Vagina (tissue), 2 donors: Measurements from ENCODE around the gene KIF2A. TPM values are rescaled to one million over a fixed set of nuclear protein-coding genes. Genes with fewer than 3 reads are reported as not detected.

Experiments used
- DNase-seq, 2 donors: peaks; one replicate each; pipeline ENCODE4 v3.0.0-alpha.2; 2017; ENCODE audit errors: extremely low spot score in 2 of 2
- H3K27ac ChIP-seq: fragments of 200-600 bp; sonication (generic); one replicate; pipeline ENCODE4 v1.5.1; 2019
- H3K27me3 ChIP-seq: fragments of 200-600 bp; sonication (generic); one replicate; pipeline ENCODE4 v1.5.1; 2019
- H3K36me3 ChIP-seq, 2 donors: fragments of 200-600 bp; sonication (generic); one replicate each; pipeline ENCODE4 v1.5.1; 2017 to 2019
- H3K4me1 ChIP-seq: fragments of 200-600 bp; sonication (generic); one replicate; pipeline ENCODE4 v1.5.1; 2019
- H3K4me3 ChIP-seq, 2 donors: fragments of 200-600 bp; sonication (generic); 1 replicate in 1 of 2; 2 replicates in 1 of 2; pipeline ENCODE4 v1.5.1; 2016 to 2019
- H3K9me3 ChIP-seq: fragments of 200-600 bp; sonication (generic); one replicate; pipeline ENCODE4 v1.5.1; 2019
- CTCF ChIP-seq, 3 experiments: fragments of 450-650 bp in 2 of 3; fragments of 200-600 bp in 1 of 3; sonication (generic) in 1 of 3; IDR thresholded peaks; one replicate each; pipeline ENCODE4 v1.5.1; 2017 to 2019; ENCODE audit warnings: antibody characterized with exemption in 3 of 3, mild to moderate bottlenecking in 2 of 3, moderate library complexity in 2 of 3
- POLR2A ChIP-seq, 2 donors: fragments of 450-650 bp; IDR thresholded peaks; one replicate each; pipeline ENCODE4 v1.6.1; 2017; ENCODE audit warnings: antibody characterized with exemption in 2 of 2, mild to moderate bottlenecking in 2 of 2, moderate library complexity in 2 of 2
- POLR2AphosphoS5 ChIP-seq, 2 donors: sonication (generic); formaldehyde crosslinking; IDR thresholded peaks; one replicate each; pipeline ENCODE4 v1.9.0; 2017; ENCODE audit warnings: antibody characterized with exemption in 2 of 2, mild to moderate bottlenecking in 2 of 2, low read depth in 1 of 2; ENCODE audit not compliant: insufficient read depth in 1 of 2
- intact Hi-C: fragments of 100-400 bp; cut with DNase I; formaldehyde crosslinking; loops from one replicate; pipeline ENCODE4 v1.15.1; 2023
- total RNA-seq: library from RNA; depleted of rRNA; stranded (reverse); fragments of >200 nt; gene quantifications from one replicate; pipeline ENCODE4 v1.2.3, GENCODE V29; 2016

Gene KIF2A
- total RNA-seq, 1 donor from 2014 or later = 30.2 TPM

- Histone ChIP-seq H3K36me3 (no peaks in the 10 kb centered on the region), H3K4me3 (no peak overlapping the region), H3K27me3 (no peaks in the 10 kb centered on the region), H3K27ac (no peak overlapping the region), H3K4me1 (no peaks in the 10 kb centered on the region), H3K9me3 (no peaks in the 10 kb centered on the region)
- TF ChIP-seq POLR2AphosphoS5 (IDR thresholded peaks at IDR 0.05; ENCODE audit: insufficient read depth in 1 of 2, low read depth in 1 of 2) (no peak), POLR2A (IDR thresholded peaks at IDR 0.05) (no peak), CTCF (IDR thresholded peaks at IDR 0.05) (no peak)
- DNase-seq = no peak
- intact Hi-C loops = no loop called here
Measured at GRCh38 chr5:62282064-62282463, 23.9 kb upstream of the KIF2A start.

GRCh38 chr5:62283005-62283404, 23.0 kb upstream of the KIF2A start:
- no peak overlapping the region for H3K27ac ChIP-seq
- H3K4me1 ChIP-seq = no peaks in the 10 kb centered on the region
- no peak overlapping the region for H3K4me3 ChIP-seq
- no peaks in the 10 kb centered on the region for H3K27me3 ChIP-seq
- intact Hi-C loops = no loop called here
- TF ChIP-seq POLR2AphosphoS5 (IDR thresholded peaks at IDR 0.05; ENCODE audit: insufficient read depth in 1 of 2, low read depth in 1 of 2) (no peak), POLR2A (IDR thresholded peaks at IDR 0.05) (no peak), CTCF (IDR thresholded peaks at IDR 0.05) (no peak)
- no peak for DNase-seq
- no peaks in the 10 kb centered on the region for H3K36me3 ChIP-seq
- H3K9me3 ChIP-seq = no peaks in the 10 kb centered on the region

GRCh38 chr5:62283861-62284260, 22.1 kb upstream of the KIF2A start:
- DNase-seq = no peak
- no peaks in the 10 kb centered on the region for H3K27me3 ChIP-seq
- H3K27ac ChIP-seq = no peak overlapping the region
- H3K36me3 ChIP-seq = no peaks in the 10 kb centered on the region
- TF ChIP-seq CTCF (IDR thresholded peaks at IDR 0.05) (no peak), POLR2A (IDR thresholded peaks at IDR 0.05) (no peak), POLR2AphosphoS5 (IDR thresholded peaks at IDR 0.05; ENCODE audit: insufficient read depth in 1 of 2, low read depth in 1 of 2) (no peak)
- no peaks in the 10 kb centered on the region for H3K4me1 ChIP-seq
- H3K9me3 ChIP-seq = no peaks in the 10 kb centered on the region
- no peak overlapping the region for H3K4me3 ChIP-seq
- intact Hi-C loops = no loop called here

- no peak overlapping the region for H3K27ac ChIP-seq
- H3K36me3 ChIP-seq = no peaks in the 10 kb centered on the region
- TF ChIP-seq POLR2A (IDR thresholded peaks at IDR 0.05) = no peak
- TF ChIP-seq POLR2AphosphoS5 (IDR thresholded peaks at IDR 0.05; ENCODE audit: insufficient read depth in 1 of 2, low read depth in 1 of 2) = no peak
- no peak for TF ChIP-seq CTCF (IDR thresholded peaks at IDR 0.05)
- no peaks in the 10 kb centered on the region for H3K9me3 ChIP-seq
- no peaks in the 10 kb centered on the region for H3K27me3 ChIP-seq
- intact Hi-C loops = no loop called here
- DNase-seq = no peak
- H3K4me3 ChIP-seq = no peak overlapping the region
- H3K4me1 ChIP-seq = no peaks in the 10 kb centered on the region
Measured at GRCh38 chr5:62284946-62285891, 20.8 kb upstream of the KIF2A start.

GRCh38 chr5:62286834-62287233, 19.2 kb upstream of the KIF2A start:
- intact Hi-C loops = no loop called here

More at GRCh38 chr5:62286834-62287233, 19.2 kb upstream of the KIF2A start:
- Histone ChIP-seq H3K4me1 (no peaks in the 10 kb centered on the region), H3K36me3 (no peaks in the 10 kb centered on the region), H3K4me3 (no peak overlapping the region), H3K27me3 (no peaks in the 10 kb centered on the region), H3K9me3 (no peaks in the 10 kb centered on the region), H3K27ac (no peak overlapping the region)
- no peak for DNase-seq
- TF ChIP-seq CTCF (IDR thresholded peaks at IDR 0.05) (no peak), POLR2AphosphoS5 (IDR thresholded peaks at IDR 0.05; ENCODE audit: insufficient read depth in 1 of 2, low read depth in 1 of 2) (no peak), POLR2A (IDR thresholded peaks at IDR 0.05) (no peak)
